GM10266 (cell line): ENCODE measurements around the gene PIAS1.

Experiments used
- DNase-seq: peaks from one replicate; pipeline ENCODE4 v3.0.0; 2012; ENCODE audit errors: extremely low spot score
- CTCF ChIP-seq: IDR thresholded peaks from 2 replicates; pipeline ENCODE4 v1.5.1; 2012; ENCODE audit warnings: mild to moderate bottlenecking, low read depth; ENCODE audit not compliant: control insufficient read depth, insufficient read depth; ENCODE audit errors: missing control alignments

Gene PIAS1

DNA sequence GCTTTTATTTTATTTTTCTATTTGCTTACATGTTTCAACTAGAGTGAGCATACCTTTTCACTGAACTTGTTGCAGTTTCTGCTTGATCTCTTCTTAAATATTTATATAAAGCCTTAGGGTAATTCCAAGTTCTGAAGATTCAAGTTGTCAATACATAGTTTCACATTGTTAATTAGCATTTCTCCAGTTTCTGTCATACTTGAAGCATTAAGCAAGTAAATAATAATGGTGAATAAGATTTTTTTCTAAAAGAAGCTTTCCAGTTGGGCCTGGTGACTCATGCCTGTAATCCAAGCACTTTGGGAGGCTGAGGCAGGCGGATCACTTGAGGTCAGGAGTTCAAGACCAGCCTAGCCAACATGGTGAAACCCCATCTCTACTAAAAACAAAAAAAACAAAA, 97.2 kb downstream of the PIAS1 start:
- TF ChIP-seq CTCF = no peak
- no peak for DNase-seq

DNA sequence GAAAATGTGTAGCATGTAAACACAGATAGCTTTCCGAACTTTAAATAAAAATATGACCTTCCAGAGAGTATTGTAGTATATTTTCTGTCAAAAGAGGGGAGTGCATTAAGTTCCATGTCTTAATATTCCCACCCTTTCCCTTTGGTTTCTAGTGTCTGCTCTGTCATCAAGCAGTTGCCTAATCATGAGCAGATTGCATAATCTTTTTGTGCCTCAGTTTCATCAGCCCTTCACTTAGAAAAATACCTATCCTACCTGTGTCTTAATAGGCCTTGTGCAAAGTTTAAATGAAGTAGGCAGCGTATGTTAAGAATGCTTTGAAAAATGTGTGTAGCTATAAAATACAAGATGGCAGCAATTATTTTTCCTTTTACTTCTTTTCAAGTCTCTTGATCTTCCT, 98.2 kb downstream of the PIAS1 start:
- no peak for DNase-seq
- no peak for TF ChIP-seq CTCF

- peak; percentile 59 for TF ChIP-seq CTCF
- peak; percentile 5 for DNase-seq
Observed at GRCh38 chr15:68154923-68155559, 100.9 kb downstream of the PIAS1 start.

- no peak for DNase-seq
- no peak for TF ChIP-seq CTCF
Observed at GRCh38 chr15:68157074-68157473, 103.0 kb downstream of the PIAS1 start.

DNA sequence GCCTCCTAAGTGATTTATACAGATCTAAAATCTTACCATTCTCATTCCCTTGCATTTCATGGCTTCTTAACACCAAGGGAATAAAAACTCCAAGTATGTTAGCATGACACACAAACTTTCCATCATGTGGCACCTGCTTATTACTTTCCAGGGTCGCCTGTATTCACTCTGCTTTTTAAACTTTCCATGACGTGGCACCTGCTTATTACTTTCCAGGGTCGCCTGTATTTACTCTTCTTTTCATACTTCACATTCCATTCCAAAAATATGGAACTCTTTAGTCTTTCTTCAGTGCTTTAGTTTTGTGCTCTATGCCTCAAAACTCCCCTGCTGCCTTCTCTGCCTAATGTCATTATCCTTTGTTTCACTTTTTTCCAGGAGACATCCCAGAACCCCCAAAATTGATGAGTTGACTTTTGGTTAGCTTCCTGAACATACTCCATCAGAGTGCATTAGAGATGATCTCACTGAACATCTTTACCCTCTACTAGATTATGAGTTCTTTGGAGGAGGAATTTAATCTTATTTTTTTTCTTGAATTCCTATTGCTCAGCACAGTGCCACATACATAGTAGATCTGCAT, 104.0 kb downstream of the PIAS1 start:
- TF ChIP-seq CTCF = no peak
- no peak for DNase-seq

DNA sequence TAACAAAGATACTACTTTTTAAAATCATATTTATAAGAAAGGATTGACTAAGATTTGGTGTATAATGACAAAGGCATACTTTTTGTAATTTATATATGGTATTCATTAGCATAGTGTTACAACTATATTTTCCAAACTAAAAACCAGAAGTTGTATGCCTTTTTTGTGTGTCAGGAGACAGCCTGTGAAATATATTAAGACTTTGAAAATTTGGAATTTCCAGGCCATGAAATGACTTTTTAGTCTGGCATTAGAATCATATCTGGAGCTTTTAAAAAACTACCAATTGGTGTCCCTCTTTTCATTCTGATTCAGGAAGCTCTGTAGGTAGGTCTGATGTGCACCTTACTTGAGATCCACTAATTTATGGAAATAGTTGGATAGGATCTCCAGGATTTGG, 109.1 kb downstream of the PIAS1 start:
- no peak for DNase-seq

More for the DNA sequence above, 109.1 kb downstream of the PIAS1 start:
- no peak for TF ChIP-seq CTCF
